GM19397 (cell line): ENCODE measurements around the gene SLC6A19.
"Not testable (repeated sequence)": the region's sequence is repeated elsewhere in the genome, so short reads cannot be mapped to it uniquely, and the experiment has no call there.

ENCODE experiments used
- ATAC-seq: cut with Tn5 transposase; IDR thresholded peaks from one replicate; pipeline ENCODE4 v1.9.1; 2021; ENCODE audit warnings: mild to moderate bottlenecking, moderate library complexity; ENCODE audit not compliant: unreplicated experiment

Gene SLC6A19

GRCh38 chr5:1201327-1202025 is at the start of gene SLC6A19:
TSS of gene SLC6A19 (plus strand) at chr5:1201595. CDS start at chr5:1201651, 56 bp downstream.
- ATAC-seq, result no peak

- no peak for ATAC-seq
Measured at GRCh38 chr5:1152156-1152555, 49.2 kb upstream of the SLC6A19 start.

GRCh38 chr5:1152771-1153282 is 48.6 kb upstream of the SLC6A19 start:
- ATAC-seq, result no peak

GRCh38 chr5:1153428-1153827 is 48.0 kb upstream of the SLC6A19 start:
- no peak for ATAC-seq

- ATAC-seq, result no peak
Measured at GRCh38 chr5:1155191-1156032, 46.0 kb upstream of the SLC6A19 start.

- ATAC-seq, result no peak
Measured at GRCh38 chr5:1156033-1156753, 45.2 kb upstream of the SLC6A19 start.

- no peak for ATAC-seq
Measured at GRCh38 chr5:1156754-1157460, 44.5 kb upstream of the SLC6A19 start.

- not testable (repeated sequence) for ATAC-seq
Measured at GRCh38 chr5:1157461-1157986, 43.9 kb upstream of the SLC6A19 start.

GRCh38 chr5:1158647-1159340 is 42.6 kb upstream of the SLC6A19 start:
- ATAC-seq, result no peak

GRCh38 chr5:1159341-1159675 is 42.1 kb upstream of the SLC6A19 start:
- ATAC-seq, result no peak

- ATAC-seq, result no peak
Measured at GRCh38 chr5:1159774-1160406, 41.5 kb upstream of the SLC6A19 start.

GRCh38 chr5:1161108-1161832 is 40.1 kb upstream of the SLC6A19 start:
- ATAC-seq, result no peak

GRCh38 chr5:1161833-1162229 is 39.6 kb upstream of the SLC6A19 start:
- ATAC-seq, result no peak

- no peak for ATAC-seq
Measured at GRCh38 chr5:1162276-1162675, 39.1 kb upstream of the SLC6A19 start.

GRCh38 chr5:1162751-1163150 is 38.6 kb upstream of the SLC6A19 start:
- no peak for ATAC-seq

GRCh38 chr5:1163366-1163765 is 38.0 kb upstream of the SLC6A19 start:
- ATAC-seq, result no peak

GRCh38 chr5:1163879-1164278 is 37.5 kb upstream of the SLC6A19 start:
- no peak for ATAC-seq

GRCh38 chr5:1164696-1165630 is 36.4 kb upstream of the SLC6A19 start:
- ATAC-seq, result no peak
